OCI-LY7 (cell line): ENCODE results near the gene ZNF281.

Experiments used
- CTCF ChIP-seq: fragments of 200-600 bp; sonication (generic); conservative IDR thresholded peaks from 2 replicates; pipeline ENCODE4 v1.5.1; 2014; ENCODE audit warnings: mild to moderate bottlenecking, antibody characterized with exemption, low read length, moderate library complexity, mixed read lengths
- EZH2phosphoT487 ChIP-seq: fragments of 200-600 bp; sonication (generic); IDR thresholded peaks from 2 replicates; pipeline ENCODE4 v1.6.1; 2018; ENCODE audit warnings: low read depth, borderline replicate concordance, mild to moderate bottlenecking, mixed run types, antibody characterized with exemption, low read length, moderate library complexity, mixed read lengths

GRCh38 chr1:200415227-200415626, 5.4 kb upstream of the ZNF281 start:
- TF ChIP-seq CTCF, result no peak
- no peak for TF ChIP-seq EZH2phosphoT487
